Activated CD4-positive, alpha-beta T cell treated with anti-CD3 and anti-CD28 coated beads, Interleukin-2, Interleukin-4, amounts not matched to agents 100 ng/mL and 50 ng/mL, durations not matched to agents 16 hours and 8 hours (primary cell): ENCODE results near the gene IZUMO4.

Experiments used
- DNase-seq: peaks from one replicate; pipeline ENCODE4 v3.0.0-alpha.2; 2020; ENCODE audit warnings: low spot score

IZUMO4 gene

DNA sequence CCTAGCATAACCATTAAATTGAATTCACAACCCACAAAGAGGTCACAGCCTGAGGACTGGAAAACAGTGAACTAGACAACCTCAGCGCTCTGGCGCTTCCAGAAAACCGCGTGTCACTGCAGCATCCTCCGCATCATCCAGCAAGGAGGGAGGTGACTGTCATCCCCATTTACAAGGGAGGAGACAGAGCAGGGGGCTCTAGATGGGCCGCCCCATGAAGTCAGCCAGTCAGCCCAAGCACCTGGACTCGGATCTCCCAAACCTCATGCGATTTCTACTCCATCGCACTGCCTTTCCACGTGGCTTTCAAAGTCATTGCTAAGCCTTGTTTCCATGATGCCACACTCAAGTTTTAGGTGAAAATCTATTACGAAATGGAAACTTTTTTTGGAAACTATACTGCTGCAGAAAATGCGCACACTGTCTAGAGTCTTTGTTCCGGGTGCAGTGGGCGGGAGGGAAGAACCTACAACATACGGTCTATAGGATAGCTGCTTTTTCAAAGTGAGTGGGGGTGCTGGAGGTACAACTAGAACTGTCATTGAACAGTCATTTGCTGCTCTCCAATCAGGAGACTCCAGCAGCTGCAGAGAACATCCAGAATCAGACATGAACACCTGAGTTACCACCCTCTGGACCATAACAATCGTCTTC is 51.9 kb downstream of the IZUMO4 start:
- no peak for DNase-seq
